Measurements from ENCODE around the gene PKNOX2.
A peak's percentile ranks its signal among the peaks of the same experiment; 100 is the strongest.

Gene PKNOX2

GRCh38 chr11:125431009-125431408, 266.5 kb downstream of the PKNOX2 start:
- TF ChIP-seq, protein P1, sequence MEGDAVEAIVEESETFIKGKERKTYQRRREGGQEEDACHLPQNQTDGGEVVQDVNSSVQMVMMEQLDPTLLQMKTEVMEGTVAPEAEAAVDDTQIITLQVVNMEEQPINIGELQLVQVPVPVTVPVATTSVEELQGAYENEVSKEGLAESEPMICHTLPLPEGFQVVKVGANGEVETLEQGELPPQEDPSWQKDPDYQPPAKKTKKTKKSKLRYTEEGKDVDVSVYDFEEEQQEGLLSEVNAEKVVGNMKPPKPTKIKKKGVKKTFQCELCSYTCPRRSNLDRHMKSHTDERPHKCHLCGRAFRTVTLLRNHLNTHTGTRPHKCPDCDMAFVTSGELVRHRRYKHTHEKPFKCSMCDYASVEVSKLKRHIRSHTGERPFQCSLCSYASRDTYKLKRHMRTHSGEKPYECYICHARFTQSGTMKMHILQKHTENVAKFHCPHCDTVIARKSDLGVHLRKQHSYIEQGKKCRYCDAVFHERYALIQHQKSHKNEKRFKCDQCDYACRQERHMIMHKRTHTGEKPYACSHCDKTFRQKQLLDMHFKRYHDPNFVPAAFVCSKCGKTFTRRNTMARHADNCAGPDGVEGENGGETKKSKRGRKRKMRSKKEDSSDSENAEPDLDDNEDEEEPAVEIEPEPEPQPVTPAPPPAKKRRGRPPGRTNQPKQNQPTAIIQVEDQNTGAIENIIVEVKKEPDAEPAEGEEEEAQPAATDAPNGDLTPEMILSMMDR (conservative IDR thresholded peaks at IDR 0.05; ENCODE audit: control insufficient read depth, insufficient read depth, low read depth, low read length), result no peak
- no peak for DNase-seq (ENCODE audit: low read depth)
- no peak overlapping the region for H3K4me3 ChIP-seq (ENCODE audit: control insufficient read depth, low read depth, low read length)

DNA sequence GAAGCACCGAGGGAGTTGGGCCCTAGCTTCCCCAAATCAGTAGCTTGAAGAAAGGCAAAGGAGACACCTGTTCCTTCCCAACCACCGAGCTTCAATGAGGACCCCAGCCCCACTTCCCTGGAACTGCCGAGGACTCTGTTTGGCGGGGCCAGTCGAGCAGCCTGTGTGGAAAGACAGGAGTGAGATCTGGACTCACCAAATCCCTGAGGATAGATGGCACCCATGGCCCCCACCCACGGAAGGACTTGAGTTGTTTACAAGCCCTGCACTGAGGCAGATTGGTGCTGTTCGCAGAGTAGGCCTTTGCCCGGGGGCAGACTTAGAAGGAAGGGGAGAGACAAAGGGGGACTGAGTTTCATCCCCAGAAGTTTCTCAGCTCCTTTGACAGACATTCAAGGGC, 266.9 kb downstream of the PKNOX2 start:
- TF ChIP-seq, protein P1 (conservative IDR thresholded peaks at IDR 0.05; ENCODE audit: control insufficient read depth, insufficient read depth, low read depth, low read length), result no peak
- no peak for DNase-seq (ENCODE audit: low read depth)
- no peak overlapping the region for H3K4me3 ChIP-seq (ENCODE audit: control insufficient read depth, low read depth, low read length)

DNA sequence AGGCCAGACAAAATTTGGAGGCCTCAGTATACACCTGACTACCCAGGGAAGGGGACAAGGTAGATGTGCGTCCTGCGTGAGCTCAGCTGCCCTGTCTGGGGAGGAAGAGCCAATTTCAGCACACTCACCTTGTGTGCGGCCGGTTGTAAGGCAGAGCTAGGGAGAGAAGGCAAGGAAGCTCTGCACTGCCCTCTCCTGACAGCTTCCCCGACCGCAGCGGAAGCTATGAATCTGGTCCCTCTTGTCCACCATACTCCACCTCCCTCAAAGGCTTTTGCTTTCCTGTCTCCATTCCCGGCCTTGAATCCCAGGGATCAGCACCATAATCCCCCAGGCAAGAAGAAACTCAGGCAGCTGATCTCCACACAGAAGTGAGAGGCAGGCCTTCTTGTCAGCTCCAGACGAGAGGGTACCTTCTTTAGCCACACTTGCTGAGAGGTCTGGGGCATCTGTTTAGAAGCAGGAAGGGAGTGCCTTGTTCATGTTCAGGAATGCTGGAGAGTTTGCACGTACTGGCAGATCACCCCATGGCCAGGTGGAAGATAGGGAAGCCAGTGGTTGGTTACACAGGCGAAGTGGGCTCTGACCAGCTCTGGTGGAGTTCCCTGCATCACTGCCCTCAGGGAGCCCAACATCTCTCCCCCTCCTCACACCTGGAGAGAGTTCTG, 269.0 kb downstream of the PKNOX2 start:
- DNase-seq (ENCODE audit: low read depth), result peak; percentile 51
- H3K4me3 ChIP-seq (ENCODE audit: control insufficient read depth, low read depth, low read length), result no peak overlapping the region
- TF ChIP-seq, protein P1 (conservative IDR thresholded peaks at IDR 0.05; ENCODE audit: control insufficient read depth, insufficient read depth, low read depth, low read length), result peak; percentile 61

GRCh38 chr11:125435461-125436238, 271.1 kb downstream of the PKNOX2 start:
- no peak overlapping the region for H3K4me3 ChIP-seq (ENCODE audit: control insufficient read depth, low read depth, low read length)
- no peak for DNase-seq (ENCODE audit: low read depth)
- TF ChIP-seq, protein P1 (conservative IDR thresholded peaks at IDR 0.05; ENCODE audit: control insufficient read depth, insufficient read depth, low read depth, low read length), result no peak

DNA sequence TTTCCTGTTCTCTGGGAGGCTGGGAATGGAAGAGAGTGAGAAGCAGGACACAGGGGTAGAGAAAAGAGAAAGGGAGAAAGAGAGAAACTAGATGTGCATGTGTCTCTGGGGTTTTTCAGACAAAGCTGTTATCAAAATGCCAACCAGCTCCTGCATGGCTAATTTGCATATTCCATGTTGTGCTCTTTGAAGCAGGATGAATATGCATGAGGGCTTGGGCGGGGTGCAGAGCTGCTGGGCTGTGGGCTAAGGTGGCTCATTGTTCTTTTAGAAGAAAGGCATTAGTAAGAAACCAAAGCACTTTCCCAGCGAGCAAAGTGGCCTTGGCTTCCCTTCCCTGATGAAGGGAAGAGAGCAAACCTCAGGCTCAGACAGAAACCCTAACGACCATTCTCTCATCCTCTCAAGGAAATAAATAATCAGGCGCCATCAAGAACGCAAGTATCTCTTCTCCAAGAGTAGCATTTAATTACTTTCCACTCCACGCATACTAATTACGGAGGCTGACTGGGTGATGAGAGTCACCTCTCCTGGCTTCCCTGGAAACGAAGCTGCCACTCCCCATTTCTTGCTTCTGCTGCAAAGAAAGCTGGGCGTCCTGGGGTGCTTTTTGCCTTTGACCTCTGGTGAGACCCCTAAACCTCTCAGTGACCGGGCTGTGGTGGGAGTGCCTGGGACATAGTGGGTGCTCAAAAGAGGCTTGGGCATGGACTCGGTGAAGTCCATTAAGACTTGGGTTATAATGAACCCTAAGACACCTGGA, 277.3 kb downstream of the PKNOX2 start:
- H3K4me3 ChIP-seq (ENCODE audit: control insufficient read depth, low read depth, low read length), result no peak overlapping the region
- no peak for DNase-seq (ENCODE audit: low read depth)

DNA sequence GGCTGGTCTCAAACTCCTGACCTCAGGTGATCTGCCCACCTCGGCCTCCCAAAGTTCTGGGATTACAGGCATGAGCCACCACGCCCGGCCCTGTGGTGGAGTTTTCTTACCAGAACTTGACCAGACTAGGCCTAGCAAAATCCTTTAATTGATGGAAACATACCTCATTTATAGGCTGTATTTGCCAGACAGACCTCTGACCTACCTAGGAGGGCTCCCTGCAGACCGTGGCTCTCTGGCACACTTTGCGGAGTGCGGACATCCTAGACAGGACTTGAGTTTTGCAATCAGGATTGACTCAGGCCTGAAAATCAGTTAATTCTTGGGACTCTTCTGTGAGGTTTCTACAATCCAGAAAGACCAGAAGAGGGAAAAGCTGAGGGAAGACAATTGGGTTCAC, 278.4 kb downstream of the PKNOX2 start:
- TF ChIP-seq, protein P1 (conservative IDR thresholded peaks at IDR 0.05; ENCODE audit: control insufficient read depth, insufficient read depth, low read depth, low read length), result no peak
- DNase-seq (ENCODE audit: low read depth), result no peak
- H3K4me3 ChIP-seq (ENCODE audit: control insufficient read depth, low read depth, low read length), result no peak overlapping the region

More for the DNA sequence above, 277.3 kb downstream of the PKNOX2 start:
- TF ChIP-seq, protein P1 (conservative IDR thresholded peaks at IDR 0.05; ENCODE audit: control insufficient read depth, insufficient read depth, low read depth, low read length), result no peak

Measured in fibroblast of mammary gland (primary cell).